ENCODE data around the gene BAHCC1.
A peak's percentile ranks its signal among the peaks of the same experiment; 100 is the strongest.

Gene BAHCC1

GRCh38 chr17:81481815-81482505 is 86.7 kb downstream of the BAHCC1 start:
- DNase-seq: no peak

- DNase-seq: no peak
These were observed 87.4 kb downstream of the BAHCC1 start for GRCh38 chr17:81482673-81483072.

- no peak for DNase-seq
These were observed 88.0 kb downstream of the BAHCC1 start for GRCh38 chr17:81483085-81483861.

- no peak for DNase-seq
These were observed 88.6 kb downstream of the BAHCC1 start for GRCh38 chr17:81483862-81484194.

GRCh38 chr17:81484195-81484979 is 89.1 kb downstream of the BAHCC1 start:
- peak in 1 of 2 experiments; percentile 40 for DNase-seq

- DNase-seq: no peak
These were observed 91.0 kb downstream of the BAHCC1 start for GRCh38 chr17:81486199-81486810.

- DNase-seq: no peak
These were observed 91.8 kb downstream of the BAHCC1 start for GRCh38 chr17:81487089-81487486.

- DNase-seq: no peak
These were observed 92.4 kb downstream of the BAHCC1 start for GRCh38 chr17:81487487-81488275.

GRCh38 chr17:81488276-81488860 is 93.1 kb downstream of the BAHCC1 start:
- DNase-seq: no peak

GRCh38 chr17:81489012-81489997 is 94.0 kb downstream of the BAHCC1 start:
- DNase-seq: no peak

GRCh38 chr17:81489998-81490992 is 95.0 kb downstream of the BAHCC1 start:
- no peak for DNase-seq

- DNase-seq: no peak
These were observed 95.9 kb downstream of the BAHCC1 start for GRCh38 chr17:81491181-81491581.

- no peak for DNase-seq
These were observed 96.5 kb downstream of the BAHCC1 start for GRCh38 chr17:81491761-81492160.

- no peak for DNase-seq
These were observed 96.9 kb downstream of the BAHCC1 start for GRCh38 chr17:81492202-81492601.

GRCh38 chr17:81492706-81493105 is 97.4 kb downstream of the BAHCC1 start:
- no peak for DNase-seq

GRCh38 chr17:81493198-81494038 is 98.2 kb downstream of the BAHCC1 start:
- no peak for DNase-seq

GRCh38 chr17:81494626-81495377 is 99.5 kb downstream of the BAHCC1 start:
- no peak for DNase-seq

Measured in cerebellar nuclear complex (tissue), 1 donor.